Upper lobe of left lung (tissue), 6 donors: Measurements from ENCODE around the gene LAGE3. TPM values are rescaled to one million over a fixed set of nuclear protein-coding genes. Genes with fewer than 3 reads are reported as not detected.

Source experiments
- ATAC-seq, 2 donors: fragments of 200-7000 bp; cut with Tn5 transposase; one replicate each; pipeline ENCODE4 v1.9.1; 2022; ENCODE audit warnings: mild to moderate bottlenecking in 2 of 2, moderate library complexity in 2 of 2; ENCODE audit not compliant: low FRiP score in 2 of 2
- DNase-seq, 2 donors: peaks; one replicate each; pipeline ENCODE4 v3.0.0-alpha.2; 2019 to 2020
- H3K27ac ChIP-seq, 4 donors: fragments of 200-600 bp; sonication (generic); one replicate each; pipeline ENCODE4 v1.5.1; 2016 to 2019
- H3K27me3 ChIP-seq, 4 donors: fragments of 200-600 bp; sonication (generic); one replicate each; pipeline ENCODE4 v1.5.1; 2017 to 2019
- H3K36me3 ChIP-seq, 4 donors: fragments of 200-600 bp; sonication (generic); one replicate each; pipeline ENCODE4 v1.5.1; 2016 to 2019
- H3K4me1 ChIP-seq, 4 donors: fragments of 200-600 bp; sonication (generic); one replicate each; pipeline ENCODE4 v1.5.1; 2018 to 2019
- H3K4me3 ChIP-seq, 4 donors: fragments of 200-600 bp; sonication (generic); one replicate each; pipeline ENCODE4 v1.5.1; 2017 to 2019; ENCODE audit warnings: mild to moderate bottlenecking in 2 of 4, moderate library complexity in 1 of 4
- H3K9me3 ChIP-seq, 4 donors: fragments of 200-600 bp; sonication (generic); one replicate each; pipeline ENCODE4 v1.5.1; 2018 to 2019
- CTCF ChIP-seq, 6 experiments: fragments of 450-650 bp in 4 of 6; fragments of 200-600 bp in 2 of 6; sonication (generic) in 2 of 6; IDR thresholded peaks; one replicate each; pipeline ENCODE4 v1.5.1; 2016 to 2019; ENCODE audit warnings: antibody characterized with exemption in 6 of 6
- EP300 ChIP-seq, 4 donors: sonication (generic); formaldehyde crosslinking; IDR thresholded peaks; one replicate each; pipeline ENCODE4 v1.5.1; 2017; ENCODE audit warnings: antibody characterized with exemption in 4 of 4, control low read depth in 2 of 4
- POLR2A ChIP-seq, 4 donors: fragments of 450-650 bp; IDR thresholded peaks; one replicate each; pipeline ENCODE4 v1.5.1; 2016 to 2017; ENCODE audit warnings: antibody characterized with exemption in 4 of 4, mild to moderate bottlenecking in 2 of 4
- POLR2AphosphoS5 ChIP-seq, 2 donors: sonication (generic); formaldehyde crosslinking; IDR thresholded peaks; one replicate each; pipeline ENCODE4 v1.5.1; 2017; ENCODE audit warnings: antibody characterized with exemption in 2 of 2
- WGBS, 2 donors: methylation state at CpG; one replicate each; pipeline ENCODE4 v1.1.5; 2017 to 2018; 5-methylcytosine and 5-hydroxymethylcytosine counted together
- total RNA-seq, 6 donors: library from RNA; depleted of rRNA in 4 of 6; stranded (reverse); fragments of >200 nt in 4 of 6; gene quantifications; one replicate each; pipeline versions ENCODE4 v1.1.0 to v1.2.1, GENCODE V29; 2016 to 2021
- donor health status: DM: no; HTN: no; CAD: no; lungs with moderate emphysema.
- donor health status: DM: no; HTN: yes; CAD: no; lungs with severe emphysema.

The LAGE3 gene
- total RNA-seq, 6 donors from 2014 or later, result 16.6 to 25.4 (median 20.2) TPM

GRCh38 chrX:154507673-154508383 lies 28.7 kb upstream of the LAGE3 start:
- H3K4me1 ChIP-seq, result no peaks in the 10 kb centered on the region
- DNase-seq, result no peak
- no peak overlapping the region for H3K4me3 ChIP-seq
- no peak for ATAC-seq
- 84 to 100% methylated on average over 5 to 18 of the region's 24 CpGs for WGBS, 2 donors
- peaks cover 0 to 28% (median 14%) of the 10 kb centered on the region in 4 donors for H3K36me3 ChIP-seq
- no peaks in the 10 kb centered on the region for H3K27me3 ChIP-seq
- H3K9me3 ChIP-seq, result peaks cover 0 to 10% (median 0%) of the 10 kb centered on the region in 4 donors
- no peak overlapping the region for H3K27ac ChIP-seq
- TF ChIP-seq CTCF (IDR thresholded peaks at IDR 0.05), result no peak
- no peak for TF ChIP-seq POLR2A (IDR thresholded peaks at IDR 0.05)
- no peak for TF ChIP-seq POLR2AphosphoS5 (IDR thresholded peaks at IDR 0.05)
- no peak for TF ChIP-seq EP300 (IDR thresholded peaks at IDR 0.05)

- no peak overlapping the region for H3K27ac ChIP-seq
- TF ChIP-seq CTCF (IDR thresholded peaks at IDR 0.05) (no peak), POLR2AphosphoS5 (IDR thresholded peaks at IDR 0.05) (no peak)
- WGBS, 2 donors, result 89 to 94% methylated on average over 8 to 29 of the region's 37 CpGs
- H3K9me3 ChIP-seq, result peaks cover 0 to 10% (median 0%) of the 10 kb centered on the region in 4 donors
- no peak overlapping the region for H3K4me3 ChIP-seq
- no peak for ATAC-seq
- H3K4me1 ChIP-seq, result no peaks in the 10 kb centered on the region
- H3K27me3 ChIP-seq, result no peaks in the 10 kb centered on the region
- peak in 1 of 2 donors; percentile 41 for DNase-seq
- H3K36me3 ChIP-seq, result peaks cover 0 to 28% (median 14%) of the 10 kb centered on the region in 4 donors
These were observed 27.6 kb upstream of the LAGE3 start for GRCh38 chrX:154506483-154507332.

- ATAC-seq (peak in 1 of 2 donors; percentile 16), DNase-seq (no peak)
- WGBS, 2 donors, result 85 to 91% methylated on average over 6 to 12 of the region's 12 CpGs
- Histone ChIP-seq H3K4me3 (no peak overlapping the region), H3K27ac (no peak overlapping the region), H3K36me3 (peaks cover 0 to 28% (median 12%) of the 10 kb centered on the region in 4 donors), H3K27me3 (no peaks in the 10 kb centered on the region), H3K9me3 (peaks cover 0 to 10% (median 0%) of the 10 kb centered on the region in 4 donors), H3K4me1 (no peaks in the 10 kb centered on the region)
- no peak for TF ChIP-seq EP300 (IDR thresholded peaks at IDR 0.05)
- no peak for TF ChIP-seq CTCF (IDR thresholded peaks at IDR 0.05)
- no peak for TF ChIP-seq POLR2A (IDR thresholded peaks at IDR 0.05)
- TF ChIP-seq POLR2AphosphoS5 (IDR thresholded peaks at IDR 0.05), result no peak
These were observed 26.7 kb upstream of the LAGE3 start for GRCh38 chrX:154505734-154506133.

- Histone ChIP-seq H3K27ac (no peak overlapping the region), H3K4me1 (no peaks in the 10 kb centered on the region), H3K9me3 (no peaks in the 10 kb centered on the region), H3K27me3 (no peaks in the 10 kb centered on the region), H3K4me3 (no peak overlapping the region), H3K36me3 (peaks cover 0 to 24% (median 10%) of the 10 kb centered on the region in 4 donors)
- 78 to 79% methylated on average over 3 of the region's 3 CpGs for WGBS, 2 donors
- DNase-seq (no peak), ATAC-seq (no peak)
- TF ChIP-seq CTCF (IDR thresholded peaks at IDR 0.05), result no peak
These were observed 23.9 kb upstream of the LAGE3 start for GRCh38 chrX:154502989-154503388.
